K562 (cell line): Measurements from ENCODE around the gene GBF1. TPM values are rescaled to one million over a fixed set of nuclear protein-coding genes. Genes with fewer than 3 reads are reported as not detected.

Experiments
- ATAC-seq: fragments of 200-7000 bp; cut with Tn5 transposase; 3 replicates; pipeline ENCODE4 v1.9.1; 2020; ENCODE audit warnings: moderate library complexity
- BruUV-seq: library from RNA; stranded (reverse); fragments of 400-500 nt; replicated peaks from 2 replicates; lab custom pipeline; 2021; lab: Mats Ljungman, UMichigan
- CTCF ChIA-PET: fragments of 300-600 bp; formaldehyde crosslinking; extraction: SDS; loops from one replicate; lab custom pipeline; 2021; ENCODE audit warnings: low intra/inter-chr PET ratio; lab: Yijun Ruan, JAX
- POLR2A ChIA-PET: fragments of 300-600, 350-650 bp; sonication (Branson Sonifier 250); formaldehyde crosslinking; extraction: SDS; loops from one replicate; lab custom pipeline; 2021; ENCODE audit warnings: antibody characterized with exemption, inconsistent platforms; lab: Yijun Ruan, JAX
- DNase-seq, 4 experiments: peaks; one replicate each; pipeline versions ENCODE4 v3.0.0 to v3.0.0-alpha.2; 2011 to 2018; ENCODE audit warnings: low spot score in 3 of 4, mixed read lengths in 3 of 4; ENCODE audit errors: extremely low read depth in 1 of 4
- FAIRE-seq: peaks from 2 replicates; lab custom pipeline; 2011; peaks lifted over from hg19 to GRCh38; lab: Jason Lieb, UNC
- H2AFZ ChIP-seq: 2 replicates; pipeline ENCODE4 v1.6.0; 2011; ENCODE audit warnings: low read depth, low read length, control low read depth, inconsistent platforms
- H3K27ac ChIP-seq: fragments of 200-600 bp; 3 replicates; pipeline ENCODE4 v1.8.0; 2011; ENCODE audit warnings: low read depth, mild to moderate bottlenecking, control low read depth, inconsistent platforms, low read length, moderate library complexity, mixed read lengths; ENCODE audit errors: extremely low read depth
- H3K27me3 ChIP-seq, 2 experiments: fragments of 300-600 bp in 1 of 2; 2 replicates in 1 of 2; 3 replicates in 1 of 2; pipeline versions ENCODE4 v1.6.0 to v1.8.0; 2011; ENCODE audit warnings: inconsistent platforms in 2 of 2, low read length in 2 of 2, mild to moderate bottlenecking in 1 of 2, mixed read lengths in 1 of 2, moderate library complexity in 1 of 2; ENCODE audit not compliant: control insufficient read depth in 2 of 2, insufficient read depth in 2 of 2
- H3K36me3 ChIP-seq: fragments of 300-600 bp; 3 replicates; pipeline ENCODE4 v1.8.0; 2011; ENCODE audit warnings: mild to moderate bottlenecking, low read length, inconsistent platforms; ENCODE audit not compliant: control insufficient read depth, insufficient read depth
- H3K4me1 ChIP-seq, 2 experiments: fragments of 200-600 bp in 1 of 2; replicated peaks in 1 of 2; 2 replicates in 1 of 2; 3 replicates in 1 of 2; pipeline versions ENCODE4 v1.5.1 to v1.8.0; 2011; ENCODE audit warnings: inconsistent platforms in 2 of 2, low read length in 2 of 2, mild to moderate bottlenecking in 1 of 2, mixed read lengths in 1 of 2, moderate library complexity in 1 of 2; ENCODE audit not compliant: control insufficient read depth in 2 of 2, insufficient read depth in 2 of 2
- H3K4me2 ChIP-seq: 2 replicates; pipeline ENCODE4 v1.6.1; 2011; ENCODE audit warnings: low read length, control low read depth, inconsistent platforms, mixed read lengths; ENCODE audit not compliant: insufficient read depth
- H3K4me3 ChIP-seq: fragments of 200-600 bp; sonication (generic), shearing (Covaris generic); 2 replicates; pipeline ENCODE4 v1.5.1; 2016; ENCODE audit warnings: control low read depth, inconsistent platforms
- H3K79me2 ChIP-seq: fragments of 200-600 bp; 3 replicates; pipeline ENCODE4 v1.8.0; 2011; ENCODE audit warnings: low read length, inconsistent platforms; ENCODE audit not compliant: control insufficient read depth, insufficient read depth
- H3K9ac ChIP-seq, 2 experiments: 2 replicates each; pipeline versions ENCODE4 v1.6.0 to v1.6.1; 2011; ENCODE audit warnings: low read depth in 2 of 2, low read length in 2 of 2, control low read depth in 1 of 2, inconsistent platforms in 1 of 2, mild to moderate bottlenecking in 1 of 2, mixed read lengths in 1 of 2; ENCODE audit not compliant: insufficient read depth in 1 of 2
- H3K9me1 ChIP-seq: one replicate; pipeline ENCODE4 v1.6.0; 2011; ENCODE audit warnings: inconsistent platforms, mild to moderate bottlenecking, low read length, moderate library complexity; ENCODE audit not compliant: control insufficient read depth, insufficient read depth
- H3K9me3 ChIP-seq: replicated peaks from 2 replicates; pipeline ENCODE4 v1.5.1; 2011; ENCODE audit warnings: low read depth, low read length, inconsistent platforms; ENCODE audit not compliant: control insufficient read depth, insufficient read depth
- H4K20me1 ChIP-seq: replicated peaks from 2 replicates; pipeline ENCODE4 v1.6.1; 2011; ENCODE audit warnings: low read length, inconsistent platforms, mixed read lengths; ENCODE audit not compliant: control insufficient read depth, insufficient read depth
- CREB1 ChIP-seq, 2 experiments: sonication (generic) in 1 of 2; formaldehyde crosslinking in 1 of 2; IDR thresholded peaks; 2 replicates each; pipeline versions ENCODE4 v1.6.1 to v1.8.0; 2012 to 2022; ENCODE audit warnings: inconsistent platforms in 1 of 2, mild to moderate bottlenecking in 1 of 2, missing genetic modification reagents in 1 of 2, moderate library complexity in 1 of 2
- EP400 ChIP-seq: fragments of 450-650 bp; IDR thresholded peaks from 2 replicates; pipeline ENCODE4 v1.6.1; 2017; ENCODE audit warnings: antibody characterized with exemption, mild to moderate bottlenecking, moderate library complexity
- HOXB6 ChIP-seq: fragments of 250-450 bp; sonication (Bioruptor Pico); IDR thresholded peaks from 2 replicates; pipeline ENCODE4 v1.5.1; 2022; ENCODE audit warnings: mild to moderate bottlenecking, borderline replicate concordance
- NFATC3 ChIP-seq: fragments of 450-650 bp; IDR thresholded peaks from 2 replicates; pipeline ENCODE4 v1.6.1; 2017; ENCODE audit warnings: mild to moderate bottlenecking
- NR2C1 ChIP-seq, 2 experiments: fragments of 450-650 bp; IDR thresholded peaks; 2 replicates each; pipeline ENCODE4 v1.6.1; 2017; ENCODE audit warnings: mild to moderate bottlenecking in 2 of 2, antibody characterized with exemption in 1 of 2, inconsistent platforms in 1 of 2, missing compliant biosample characterization in 1 of 2, missing genetic modification characterization in 1 of 2
- ZNF518B ChIP-seq: fragments of 250-450 bp; sonication (Bioruptor Pico); IDR thresholded peaks from 2 replicates; pipeline ENCODE4 v1.5.0; 2021; ENCODE audit warnings: mild to moderate bottlenecking, moderate library complexity
- WGBS: fragments of 100-300 bp; shearing (Covaris generic); methylation state at CpG from one replicate; pipeline ENCODE4 v1.1.6; 2016; ENCODE audit warnings: low coverage, mixed read lengths; ENCODE audit not compliant: insufficient coverage; ENCODE audit errors: missing lambda C conversion rate; 5-methylcytosine and 5-hydroxymethylcytosine counted together
- in situ Hi-C: fragments of 300-500 bp; cut with MboI; formaldehyde crosslinking; loops from 4 replicates; pipeline ENCODE4 v1.15.0; 2018; ENCODE audit warnings: inconsistent platforms, mixed read lengths
- intact Hi-C: fragments of 100-400 bp; cut with micrococcal nuclease; formaldehyde crosslinking; loops from 2 replicates; pipeline ENCODE4 v1.14.2; 2022
- polyA plus RNA-seq, 8 experiments: library from polyadenylated mRNA; depleted of rRNA in 4 of 8; stranded (reverse) in 5 of 8; unstranded in 3 of 8; fragments of >200 nt; fragmentation: Nextera tagmentation in 2 of 8; fragmentation: Illumina TruSeq in 1 of 8; extraction: Ambion mirVana in 2 of 8; extraction: Trizol in 1 of 8; gene quantifications; 2 replicates each; pipeline versions ENCODE4 v1.2.1 to v1.2.3, GENCODE V29; 2011 to 2014; ENCODE audit warnings: inconsistent platforms in 1 of 8, missing spikeins in 1 of 8
- total RNA-seq, 7 experiments: library from RNA; depleted of rRNA in 6 of 7; stranded (reverse); fragments of >200 nt in 6 of 7; fragmentation: Illumina TruSeq in 2 of 7; extraction: Trizol in 2 of 7; gene quantifications; 2 replicates each; pipeline versions ENCODE4 v1.2.1 to v1.2.3, GENCODE V29; 2011 to 2021; ENCODE audit warnings: low replicate concordance in 1 of 7

GBF1 gene
- total and polyA plus RNA-seq, 9 of the 15 experiments (the other 6 are each of a cell fraction or from before 2014, with no cell fraction given) = 0.69 to 28.0 (median 10.3) TPM

DNA sequence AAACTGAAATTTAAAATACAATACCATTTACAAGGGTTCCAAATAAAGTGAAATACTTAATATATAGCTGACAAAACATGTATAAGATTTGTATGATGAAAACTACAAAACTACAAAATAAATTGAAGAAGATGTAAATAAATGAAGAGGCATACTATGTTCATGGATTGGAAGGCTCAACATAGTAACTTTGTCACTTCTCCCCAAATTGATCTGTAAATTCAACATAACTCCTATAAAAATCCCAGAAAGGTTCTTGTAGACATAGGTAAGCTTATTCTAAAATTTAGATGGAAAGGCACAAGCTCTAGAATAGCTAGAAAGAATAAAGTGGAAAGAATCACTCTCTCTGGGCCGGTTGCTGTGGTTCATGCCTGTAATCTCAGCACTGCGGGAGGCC is 126.0 kb downstream of the GBF1 start:
- intact Hi-C loops (no loop called here), in situ Hi-C loops (loop anchor here (25.0 kb wide), 1 partner anchor 534 kb away; the partner anchor contains the start of gene KCNIP2)
- BruUV-seq = no TSS peak
- POLR2A ChIA-PET = interaction anchor here (0.7 to 1.2 kb wide), 2 partner anchors 9 to 208 kb away, joined by 3 to 4 read pairs; no protein-coding TSS in a partner anchor
- H3K4me3 ChIP-seq = no peak overlapping the region
- no peaks in the 10 kb centered on the region for H3K4me1 ChIP-seq
- H3K79me2 ChIP-seq = no peaks in the 10 kb centered on the region
- CTCF ChIA-PET = no interaction called here
- H3K9ac ChIP-seq = no peak overlapping the region
- 100% methylated on average over 2 of the region's 2 CpGs for WGBS
- H2AFZ ChIP-seq = no peak overlapping the region
- no peak overlapping the region for H3K27ac ChIP-seq
- no peaks in the 10 kb centered on the region for H3K27me3 ChIP-seq
- no peaks in the 10 kb centered on the region for H3K9me1 ChIP-seq
- H3K9me3 ChIP-seq = no peaks in the 10 kb centered on the region
- TF ChIP-seq ZNF518B (CRISPR knock-in tag) = no peak
- no peak for TF ChIP-seq NFATC3
- TF ChIP-seq EP400 = no peak
- TF ChIP-seq HOXB6 (CRISPR knock-in tag) = no peak
- no peak for TF ChIP-seq CREB1 (IDR thresholded peaks at IDR 0.05)
- no peak for TF ChIP-seq CREB1 (CRISPR knock-in tag; IDR thresholded peaks at IDR 0.05)
- no peak for TF ChIP-seq NR2C1 (IDR thresholded peaks at IDR 0.05)
- no peak for TF ChIP-seq NR2C1 (tag; IDR thresholded peaks at IDR 0.05)
- peaks cover 77% of the 10 kb centered on the region for H3K36me3 ChIP-seq
- ATAC-seq (no peak), FAIRE-seq (no peak), DNase-seq (no peak)
- no peak overlapping the region for H3K4me2 ChIP-seq
- no peaks in the 10 kb centered on the region for H4K20me1 ChIP-seq
